Measurements from ENCODE around the gene SOX12. TPM values are rescaled to one million over a fixed set of nuclear protein-coding genes. Genes with fewer than 3 reads are reported as not detected.
"Not testable (repeated sequence)": the region's sequence is repeated elsewhere in the genome, so short reads cannot be mapped to it uniquely, and the experiment has no call there.

SOX12 gene
- polyA plus RNA-seq, 1 of the 3 experiments (the other 2 are of a cell fraction) = 11.3 TPM

DNA sequence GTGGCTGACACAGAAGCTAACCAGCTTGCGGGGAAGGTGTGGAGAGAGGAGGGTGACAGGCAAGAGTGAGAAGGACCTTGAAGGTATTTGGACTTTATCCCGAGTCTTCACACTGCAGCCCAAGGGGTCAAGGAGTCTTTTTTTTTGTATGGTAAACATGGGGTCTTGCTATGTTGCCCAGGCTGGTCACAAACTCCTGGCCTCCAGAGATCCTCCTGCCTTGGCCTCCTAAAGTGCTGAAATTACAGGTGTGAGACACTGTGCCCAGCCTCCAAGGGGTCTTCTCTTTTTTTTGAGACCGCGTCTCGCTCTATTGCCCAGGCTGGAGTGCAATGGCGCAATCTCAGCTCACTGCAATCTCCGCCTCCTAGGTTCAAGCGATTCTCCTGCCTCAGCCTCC, 9.2 kb downstream of the SOX12 start:
- peaks cover 22% of the 10 kb centered on the region for H4K20me1 ChIP-seq (ENCODE audit: insufficient read depth)
- H2AFZ ChIP-seq (ENCODE audit: low read depth) = no peak overlapping the region
- H3K9me2 ChIP-seq = no peaks in the 10 kb centered on the region
- no peak overlapping the region for H3K27ac ChIP-seq (ENCODE audit: low read depth in 2 of 2, low read length in 1 of 2)
- H3K27me3 ChIP-seq (ENCODE audit: insufficient read depth) = no peaks in the 10 kb centered on the region
- H3K4me3 ChIP-seq (ENCODE audit: low read depth in 2 of 2, low read length in 1 of 2) = no peak overlapping the region
- H3K79me2 ChIP-seq (ENCODE audit: insufficient read depth) = peaks cover under 1% of the 10 kb centered on the region
- no peak overlapping the region for H3K4me2 ChIP-seq
- ChIA-PET POLR2A (no interaction called here), CTCF (interaction anchor here (1.9 kb wide), 1 partner anchor 97 kb away, joined by 5 read pairs; no protein-coding TSS in a partner anchor)
- peaks cover 8 to 12% of the 10 kb centered on the region in 2 experiments; a peak in 3 of 4 replicates for H3K4me1 ChIP-seq (ENCODE audit: control insufficient read depth in 1 of 2, insufficient read depth in 2 of 2, low read depth in 1 of 2, low read length in 1 of 2)
- no peak for DNase-seq
- 94% methylated on average over 8 of the region's 8 CpGs for WGBS (ENCODE audit: low lambda C conversion rate)
- no peaks in the 10 kb centered on the region for H3K9me3 ChIP-seq
- H3K9ac ChIP-seq = no peak overlapping the region
- H3F3A ChIP-seq (replicated peaks; ENCODE audit: insufficient read depth) = peaks cover 8% of the 10 kb centered on the region
- H3K36me3 ChIP-seq (replicated peaks in 1 of 2; ENCODE audit: control insufficient read depth in 1 of 2, insufficient read depth in 2 of 2, low read length in 1 of 2) = peaks cover 0 to 7% of the 10 kb centered on the region in 2 experiments
- TF ChIP-seq TEAD4 (IDR thresholded peaks at IDR 0.05; ENCODE audit: borderline replicate concordance, insufficient read depth) (no peak), EZH2phosphoT487 (IDR thresholded peaks at IDR 0.05; ENCODE audit: borderline replicate concordance, low read depth) (no peak), MEF2A (IDR thresholded peaks at IDR 0.05; ENCODE audit: borderline replicate concordance, low read depth) (no peak), GABPA (IDR thresholded peaks at IDR 0.05; ENCODE audit: low read depth) (no peak), USF2 (IDR thresholded peaks at IDR 0.05; ENCODE audit: borderline replicate concordance, low read depth, low read length) (no peak), FOSL2 (IDR thresholded peaks at IDR 0.05; ENCODE audit: borderline replicate concordance, low read depth) (no peak), RCOR1 (IDR thresholded peaks at IDR 0.05; ENCODE audit: low read length) (no peak), RFX5 (IDR thresholded peaks at IDR 0.05; ENCODE audit: low read length) (no peak), CHD2 (IDR thresholded peaks at IDR 0.05; ENCODE audit: low read length, partially characterized antibody) (no peak)
- TF ChIP-seq, protein P1, sequence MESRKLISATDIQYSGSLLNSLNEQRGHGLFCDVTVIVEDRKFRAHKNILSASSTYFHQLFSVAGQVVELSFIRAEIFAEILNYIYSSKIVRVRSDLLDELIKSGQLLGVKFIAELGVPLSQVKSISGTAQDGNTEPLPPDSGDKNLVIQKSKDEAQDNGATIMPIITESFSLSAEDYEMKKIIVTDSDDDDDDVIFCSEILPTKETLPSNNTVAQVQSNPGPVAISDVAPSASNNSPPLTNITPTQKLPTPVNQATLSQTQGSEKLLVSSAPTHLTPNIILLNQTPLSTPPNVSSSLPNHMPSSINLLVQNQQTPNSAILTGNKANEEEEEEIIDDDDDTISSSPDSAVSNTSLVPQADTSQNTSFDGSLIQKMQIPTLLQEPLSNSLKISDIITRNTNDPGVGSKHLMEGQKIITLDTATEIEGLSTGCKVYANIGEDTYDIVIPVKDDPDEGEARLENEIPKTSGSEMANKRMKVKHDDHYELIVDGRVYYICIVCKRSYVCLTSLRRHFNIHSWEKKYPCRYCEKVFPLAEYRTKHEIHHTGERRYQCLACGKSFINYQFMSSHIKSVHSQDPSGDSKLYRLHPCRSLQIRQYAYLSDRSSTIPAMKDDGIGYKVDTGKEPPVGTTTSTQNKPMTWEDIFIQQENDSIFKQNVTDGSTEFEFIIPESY (IDR thresholded peaks at IDR 0.05; ENCODE audit: borderline replicate concordance, low read depth) = no peak
- TF ChIP-seq, protein P2, sequence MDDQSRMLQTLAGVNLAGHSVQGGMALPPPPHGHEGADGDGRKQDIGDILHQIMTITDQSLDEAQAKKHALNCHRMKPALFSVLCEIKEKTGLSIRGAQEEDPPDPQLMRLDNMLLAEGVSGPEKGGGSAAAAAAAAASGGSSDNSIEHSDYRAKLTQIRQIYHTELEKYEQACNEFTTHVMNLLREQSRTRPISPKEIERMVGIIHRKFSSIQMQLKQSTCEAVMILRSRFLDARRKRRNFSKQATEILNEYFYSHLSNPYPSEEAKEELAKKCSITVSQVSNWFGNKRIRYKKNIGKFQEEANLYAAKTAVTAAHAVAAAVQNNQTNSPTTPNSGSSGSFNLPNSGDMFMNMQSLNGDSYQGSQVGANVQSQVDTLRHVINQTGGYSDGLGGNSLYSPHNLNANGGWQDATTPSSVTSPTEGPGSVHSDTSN (IDR thresholded peaks at IDR 0.05) = no peak
- TF ChIP-seq, protein P3, sequence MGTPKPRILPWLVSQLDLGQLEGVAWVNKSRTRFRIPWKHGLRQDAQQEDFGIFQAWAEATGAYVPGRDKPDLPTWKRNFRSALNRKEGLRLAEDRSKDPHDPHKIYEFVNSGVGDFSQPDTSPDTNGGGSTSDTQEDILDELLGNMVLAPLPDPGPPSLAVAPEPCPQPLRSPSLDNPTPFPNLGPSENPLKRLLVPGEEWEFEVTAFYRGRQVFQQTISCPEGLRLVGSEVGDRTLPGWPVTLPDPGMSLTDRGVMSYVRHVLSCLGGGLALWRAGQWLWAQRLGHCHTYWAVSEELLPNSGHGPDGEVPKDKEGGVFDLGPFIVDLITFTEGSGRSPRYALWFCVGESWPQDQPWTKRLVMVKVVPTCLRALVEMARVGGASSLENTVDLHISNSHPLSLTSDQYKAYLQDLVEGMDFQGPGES (IDR thresholded peaks at IDR 0.05; ENCODE audit: low read depth, low read length) = no peak

GRCh38 chr20:336040-336439, 10.7 kb downstream of the SOX12 start:
- DNase-seq; H3K27ac ChIP-seq (ENCODE audit: low read depth in 2 of 2, low read length in 1 of 2); POLR2A ChIA-PET; H3K27me3 ChIP-seq (ENCODE audit: insufficient read depth); H2AFZ ChIP-seq (ENCODE audit: low read depth); H3K9me2 ChIP-seq; H3F3A ChIP-seq (replicated peaks; ENCODE audit: insufficient read depth); H3K4me2 ChIP-seq; H3K9ac ChIP-seq; H3K4me1 ChIP-seq (ENCODE audit: control insufficient read depth in 1 of 2, insufficient read depth in 2 of 2, low read depth in 1 of 2, low read length in 1 of 2); H3K9me3 ChIP-seq; H3K4me3 ChIP-seq (ENCODE audit: low read depth in 2 of 2, low read length in 1 of 2); H3K79me2 ChIP-seq (ENCODE audit: insufficient read depth); H3K36me3 ChIP-seq (replicated peaks in 1 of 2; ENCODE audit: control insufficient read depth in 1 of 2, insufficient read depth in 2 of 2, low read length in 1 of 2); H4K20me1 ChIP-seq (ENCODE audit: insufficient read depth): not testable (repeated sequence)
- CTCF ChIA-PET = interaction anchor here (1.7 kb wide), 1 partner anchor 19 kb away, joined by 4 read pairs; no protein-coding TSS in a partner anchor
- 95% methylated on average over 1 of the region's 1 CpG for WGBS (ENCODE audit: low lambda C conversion rate)

Data from SK-N-SH (cell line).